ENCODE data around the gene SIN3A.
"Not testable (repeated sequence)": the region's sequence is repeated elsewhere in the genome, so short reads cannot be mapped to it uniquely, and the experiment has no call there.

The SIN3A gene

GRCh38 chr15:75451674-75452363 lies at the start of gene SIN3A:
SIN3A (minus strand) TSS chr15:75451690; CDS start chr15:75430375, 21,315 bp downstream.
- peak; percentile 99 to 100 for DNase-seq (ENCODE audit: low read depth in 2 of 2)

- DNase-seq (ENCODE audit: low read depth in 2 of 2), result no peak
Measured at GRCh38 chr15:75493732-75494131, 42.2 kb upstream of the SIN3A start.

GRCh38 chr15:75483961-75484360 lies 32.5 kb upstream of the SIN3A start:
- no peak for DNase-seq (ENCODE audit: low read depth in 2 of 2)

GRCh38 chr15:75483556-75483955 lies 32.1 kb upstream of the SIN3A start:
- not testable (repeated sequence) for DNase-seq (ENCODE audit: low read depth in 2 of 2)

GRCh38 chr15:75483106-75483505 lies 31.6 kb upstream of the SIN3A start:
- no peak for DNase-seq (ENCODE audit: low read depth in 2 of 2)

- not testable (repeated sequence) for DNase-seq (ENCODE audit: low read depth in 2 of 2)
Measured at GRCh38 chr15:75480463-75480862, 29.0 kb upstream of the SIN3A start.

GRCh38 chr15:75479670-75480069 lies 28.2 kb upstream of the SIN3A start:
- no peak for DNase-seq (ENCODE audit: low read depth in 2 of 2)

- DNase-seq (ENCODE audit: low read depth in 2 of 2), result not testable (repeated sequence)
Measured at GRCh38 chr15:75477094-75477493, 25.6 kb upstream of the SIN3A start.

GRCh38 chr15:75468913-75469598 lies 17.6 kb upstream of the SIN3A start:
- no peak for DNase-seq (ENCODE audit: low read depth in 2 of 2)

- DNase-seq (ENCODE audit: low read depth in 2 of 2), result no peak
Measured at GRCh38 chr15:75460646-75461045, 9.2 kb upstream of the SIN3A start.

GRCh38 chr15:75459581-75459980 lies 8.1 kb upstream of the SIN3A start:
- DNase-seq (ENCODE audit: low read depth in 2 of 2), result no peak

GRCh38 chr15:75456710-75457109 lies 5.2 kb upstream of the SIN3A start:
- DNase-seq (ENCODE audit: low read depth in 2 of 2), result no peak

- DNase-seq (ENCODE audit: low read depth in 2 of 2), result peak; percentile 43 to 59
Measured at GRCh38 chr15:75455982-75456531, 4.6 kb upstream of the SIN3A start.

- peak; percentile 76 to 87 for DNase-seq (ENCODE audit: low read depth in 2 of 2)
Measured at GRCh38 chr15:75455424-75455981, 4.0 kb upstream of the SIN3A start.

GRCh38 chr15:75454471-75455378 lies 3.2 kb upstream of the SIN3A start:
- DNase-seq (ENCODE audit: low read depth in 2 of 2), result peak; percentile 70 to 77

- peak; percentile 94 to 97 for DNase-seq (ENCODE audit: low read depth in 2 of 2)
Measured at GRCh38 chr15:75453703-75454470, 2.4 kb upstream of the SIN3A start.

- DNase-seq (ENCODE audit: low read depth in 2 of 2), result peak; percentile 69 to 70
Measured at GRCh38 chr15:75452865-75453702, 1.6 kb upstream of the SIN3A start.

- DNase-seq (ENCODE audit: low read depth in 2 of 2), result peak; percentile 67 to 78
Measured at GRCh38 chr15:75452364-75452864, 924 bp upstream of the SIN3A start.

GRCh38 chr15:75451202-75451673 lies 252 bp downstream of the SIN3A start:
- no peak for DNase-seq (ENCODE audit: low read depth in 2 of 2)
